GM12873 (cell line): ENCODE measurements around the gene CARNS1.

Source experiments
- CTCF ChIP-seq: IDR thresholded peaks from 2 replicates; pipeline ENCODE4 v1.5.1; 2012; ENCODE audit warnings: low read depth, mild to moderate bottlenecking, moderate library complexity, low read length, control low read depth; ENCODE audit not compliant: insufficient read depth; ENCODE audit errors: missing control alignments

Gene CARNS1

GRCh38 chr11:67420147-67420645, 4.7 kb downstream of the CARNS1 start:
- TF ChIP-seq CTCF: no peak

GRCh38 chr11:67420646-67421429, 5.4 kb downstream of the CARNS1 start:
- no peak for TF ChIP-seq CTCF

- no peak for TF ChIP-seq CTCF
Observed at GRCh38 chr11:67421430-67422031, 6.1 kb downstream of the CARNS1 start.

GRCh38 chr11:67422891-67423290, 7.4 kb downstream of the CARNS1 start:
- no peak for TF ChIP-seq CTCF

GRCh38 chr11:67423466-67423865, 8.0 kb downstream of the CARNS1 start:
- no peak for TF ChIP-seq CTCF

- no peak for TF ChIP-seq CTCF
Observed at GRCh38 chr11:67423891-67424613, 8.6 kb downstream of the CARNS1 start.
